Hepatocyte (in vitro differentiated cells): ENCODE data around the gene ZNF680. TPM values are rescaled to one million over a fixed set of nuclear protein-coding genes. Genes with fewer than 3 reads are reported as not detected.

ENCODE experiments used
- DNase-seq: peaks from one replicate; pipeline ENCODE4 v3.0.0-alpha.2; 2016; ENCODE audit warnings: low spot score
- H2AFZ ChIP-seq: fragments of 200-600 bp; sonication (generic); 2 replicates; pipeline ENCODE4 v1.6.0; 2016; ENCODE audit warnings: antibody characterized with exemption, mild to moderate bottlenecking
- H3K27ac ChIP-seq: fragments of 200-600 bp; sonication (generic); 2 replicates; pipeline ENCODE4 v1.5.1; 2016; ENCODE audit warnings: mild to moderate bottlenecking
- H3K27me3 ChIP-seq: fragments of 200-600 bp; sonication (generic); 2 replicates; pipeline ENCODE4 v1.6.1; 2016
- H3K36me3 ChIP-seq: fragments of 200-600 bp; sonication (generic); replicated peaks from 2 replicates; pipeline ENCODE4 v1.5.1; 2016; ENCODE audit warnings: low read depth; ENCODE audit not compliant: insufficient read depth
- H3K4me1 ChIP-seq: fragments of 200-600 bp; sonication (generic); 2 replicates; pipeline ENCODE4 v1.5.1; 2016; ENCODE audit warnings: mild to moderate bottlenecking, moderate library complexity; ENCODE audit not compliant: insufficient read depth
- H3K4me2 ChIP-seq: fragments of 200-600 bp; sonication (generic); 2 replicates; pipeline ENCODE4 v1.6.0; 2016
- H3K4me3 ChIP-seq: fragments of 200-600 bp; sonication (generic); 2 replicates; pipeline ENCODE4 v1.5.1; 2016; ENCODE audit warnings: mild to moderate bottlenecking
- H3K79me2 ChIP-seq: fragments of 200-600 bp; sonication (generic); 2 replicates; pipeline ENCODE4 v1.6.0; 2017; ENCODE audit warnings: mild to moderate bottlenecking
- H3K9me2 ChIP-seq: fragments of 200-600 bp; sonication (generic); replicated peaks from 2 replicates; pipeline ENCODE4 v1.6.0; 2017; ENCODE audit warnings: mild to moderate bottlenecking; ENCODE audit not compliant: insufficient read depth
- H3K9me3 ChIP-seq: fragments of 200-600 bp; sonication (generic); 2 replicates; pipeline ENCODE4 v1.5.1; 2016; ENCODE audit warnings: low read depth, mild to moderate bottlenecking
- H4K20me1 ChIP-seq: fragments of 200-600 bp; sonication (generic); 2 replicates; pipeline ENCODE4 v1.6.0; 2016; ENCODE audit warnings: mild to moderate bottlenecking; ENCODE audit not compliant: insufficient read depth, poor library complexity, severe bottlenecking
- CTCF ChIP-seq: fragments of 200-600 bp; sonication (generic); IDR thresholded peaks from 2 replicates; pipeline ENCODE4 v1.5.1; 2016; ENCODE audit warnings: antibody characterized with exemption, mild to moderate bottlenecking; ENCODE audit not compliant: poor library complexity
- EZH2 ChIP-seq: fragments of 200-600 bp; sonication (generic); IDR thresholded peaks from 2 replicates; pipeline ENCODE4 v1.6.1; 2016; ENCODE audit warnings: antibody characterized with exemption, mild to moderate bottlenecking, borderline replicate concordance
- EZH2phosphoT487 ChIP-seq: fragments of 200-600 bp; sonication (generic); IDR thresholded peaks from one replicate; pipeline ENCODE4 v1.6.1; 2018; ENCODE audit warnings: antibody characterized with exemption, mild to moderate bottlenecking, low read depth, moderate library complexity; ENCODE audit not compliant: unreplicated experiment, severe bottlenecking
- WGBS: methylation state at CpG from one replicate; pipeline ENCODE4 v1.1.6; 2016; ENCODE audit warnings: low lambda C conversion rate; ENCODE audit errors: missing lambda C conversion rate; 5-methylcytosine and 5-hydroxymethylcytosine counted together
- polyA plus RNA-seq: library from polyadenylated mRNA; unstranded; fragments of >200 nt; fragmentation: Nextera tagmentation; extraction: Ambion mirVana; gene quantifications from 2 replicates; pipeline ENCODE4 v1.2.1, GENCODE V29; 2016
- total RNA-seq: library from RNA; depleted of rRNA; stranded (reverse); fragments of >200 nt; gene quantifications from 2 replicates; pipeline ENCODE4 v1.2.3, GENCODE V29; 2014

Gene ZNF680
- total and polyA plus RNA-seq, 2 experiments from 2014 or later: not detected

DNA sequence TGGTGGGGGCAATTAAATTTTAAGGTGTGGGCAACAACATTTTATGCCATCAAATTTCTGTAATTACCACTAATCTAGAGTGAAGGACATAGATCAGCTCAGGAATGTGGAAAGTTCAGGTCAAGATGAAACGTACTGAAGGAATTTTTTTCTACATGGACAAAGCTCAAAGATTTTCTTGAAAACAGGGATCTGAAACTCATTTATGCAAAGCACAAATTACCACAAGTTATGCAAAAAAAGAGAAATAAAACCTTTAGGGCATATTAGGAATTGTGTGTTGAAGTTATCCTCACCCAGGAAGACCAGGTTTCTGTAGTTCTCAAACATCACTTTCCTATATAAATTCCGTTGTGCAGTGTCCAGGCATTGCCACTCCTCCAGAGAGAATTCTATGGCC lies 18.9 kb downstream of the ZNF680 start:
- TF ChIP-seq EZH2phosphoT487 (no peak), EZH2 (no peak), CTCF (no peak)
- WGBS: 41% methylated on average over 2 of the region's 2 CpGs
- H3K27ac ChIP-seq: no peak overlapping the region
- no peak overlapping the region for H2AFZ ChIP-seq
- peaks cover 3% of the 10 kb centered on the region for H3K9me3 ChIP-seq
- no peaks in the 10 kb centered on the region for H3K27me3 ChIP-seq
- H4K20me1 ChIP-seq: no peaks in the 10 kb centered on the region
- H3K36me3 ChIP-seq: no peaks in the 10 kb centered on the region
- no peaks in the 10 kb centered on the region for H3K4me1 ChIP-seq
- H3K4me3 ChIP-seq: no peak overlapping the region
- no peaks in the 10 kb centered on the region for H3K9me2 ChIP-seq
- DNase-seq: no peak
- no peaks in the 10 kb centered on the region for H3K79me2 ChIP-seq
- H3K4me2 ChIP-seq: no peak overlapping the region

DNA sequence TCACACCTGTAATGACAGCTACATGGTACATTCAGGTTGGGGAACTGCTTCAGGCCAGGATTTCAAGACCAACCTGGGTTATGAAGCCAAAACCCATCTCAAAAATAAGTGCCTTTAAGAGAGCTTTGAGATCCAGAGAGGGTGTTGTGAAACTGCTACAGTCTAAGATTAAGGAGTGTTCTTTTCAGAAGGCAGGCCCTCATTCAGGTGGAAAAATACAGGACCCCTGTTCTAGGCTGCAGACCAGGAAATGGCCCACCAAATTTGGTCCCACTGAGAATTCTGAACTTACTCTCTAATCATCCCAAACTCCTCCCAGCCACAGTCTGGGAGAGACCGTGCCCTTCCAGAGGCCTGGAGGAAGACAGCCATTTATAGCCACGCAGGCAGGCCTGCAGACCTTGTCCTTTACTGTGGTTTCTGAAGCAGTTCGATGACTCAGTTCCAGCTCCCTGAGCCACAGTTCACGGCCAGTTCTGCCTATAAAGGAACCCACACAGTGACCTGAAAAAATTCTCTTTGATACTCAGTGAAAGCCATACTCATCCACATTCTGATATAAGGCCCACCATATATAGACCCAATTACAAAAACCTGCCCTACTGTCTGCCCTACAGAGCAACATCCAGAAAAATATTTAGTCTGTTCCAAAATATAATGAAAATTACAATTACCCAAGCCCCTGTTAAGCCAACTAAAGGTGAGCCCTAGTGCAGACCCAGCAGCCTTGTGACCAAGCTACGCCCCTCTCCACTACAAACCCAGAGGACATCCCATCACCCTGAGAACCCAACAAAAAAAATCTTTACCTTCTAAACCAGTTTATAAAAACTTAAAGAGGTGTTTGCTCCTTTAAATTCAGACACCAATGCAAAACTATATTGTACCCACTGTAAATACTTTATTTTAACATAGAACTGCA lies 21.2 kb downstream of the ZNF680 start:
- DNase-seq: no peak
- Histone ChIP-seq H3K9me2 (no peaks in the 10 kb centered on the region), H4K20me1 (no peaks in the 10 kb centered on the region), H2AFZ (no peak overlapping the region), H3K4me2 (no peak overlapping the region), H3K9me3 (no peaks in the 10 kb centered on the region), H3K27ac (no peak overlapping the region), H3K79me2 (no peaks in the 10 kb centered on the region), H3K4me3 (no peak overlapping the region), H3K27me3 (no peaks in the 10 kb centered on the region), H3K4me1 (no peaks in the 10 kb centered on the region), H3K36me3 (no peaks in the 10 kb centered on the region)
- no peak for TF ChIP-seq EZH2
- TF ChIP-seq EZH2phosphoT487: no peak
- TF ChIP-seq CTCF: no peak
- 61% methylated on average over 5 of the region's 5 CpGs for WGBS

DNA sequence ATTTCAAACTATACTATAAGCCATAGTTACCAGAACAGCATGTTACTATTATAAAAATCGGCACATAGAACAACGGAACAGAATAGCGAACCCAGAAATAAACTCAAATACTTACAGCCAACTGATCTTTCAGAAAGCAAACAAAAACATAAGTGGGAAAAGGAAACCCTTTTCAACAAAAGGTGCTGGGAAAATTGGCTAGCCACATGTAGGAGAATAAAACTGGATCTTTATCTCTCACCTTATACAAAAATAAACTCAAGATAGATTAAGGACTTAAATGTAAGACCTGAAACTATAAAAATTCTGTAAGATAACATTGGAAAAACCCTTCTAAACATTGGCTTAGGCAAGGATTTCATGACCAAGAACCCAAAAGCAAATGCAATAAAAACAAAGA lies 29.1 kb downstream of the ZNF680 start:
- Histone ChIP-seq H3K4me1 (no peaks in the 10 kb centered on the region), H3K4me2 (no peak overlapping the region), H3K4me3 (no peak overlapping the region), H3K79me2 (no peaks in the 10 kb centered on the region), H3K27ac (no peak overlapping the region), H3K9me2 (no peaks in the 10 kb centered on the region), H4K20me1 (no peaks in the 10 kb centered on the region), H3K9me3 (no peaks in the 10 kb centered on the region), H2AFZ (no peak overlapping the region), H3K27me3 (no peaks in the 10 kb centered on the region), H3K36me3 (no peaks in the 10 kb centered on the region)
- WGBS: 84% methylated on average over 3 of the region's 3 CpGs
- DNase-seq: no peak
- TF ChIP-seq EZH2: no peak
- no peak for TF ChIP-seq EZH2phosphoT487
- no peak for TF ChIP-seq CTCF
